Mesothelial cell of epicardium (in vitro differentiated cells): Measurements from ENCODE around the gene GRK2. TPM values are rescaled to one million over a fixed set of nuclear protein-coding genes. Genes with fewer than 3 reads are reported as not detected.

Experiments used
- DNase-seq, 2 experiments: peaks; one replicate each; pipeline ENCODE4 v3.0.0; 2021; ENCODE audit warnings: low spot score in 2 of 2; ENCODE audit not compliant: unreplicated experiment in 2 of 2
- H3K27ac Mint-ChIP-seq: 2 replicates; pipeline ENCODE4 v1.8.0; 2021; ENCODE audit warnings: mixed read lengths
- H3K27me3 Mint-ChIP-seq: 2 replicates; pipeline ENCODE4 v1.8.0; 2021; ENCODE audit warnings: low read depth, mixed read lengths
- H3K36me3 Mint-ChIP-seq: 2 replicates; pipeline ENCODE4 v1.8.0; 2021; ENCODE audit warnings: mixed read lengths
- H3K4me1 Mint-ChIP-seq: 2 replicates; pipeline ENCODE4 v1.8.0; 2021; ENCODE audit warnings: mixed read lengths
- H3K4me3 Mint-ChIP-seq: 2 replicates; pipeline ENCODE4 v1.8.0; 2021; ENCODE audit warnings: mild to moderate bottlenecking, moderate library complexity, mixed read lengths
- H3K9me3 Mint-ChIP-seq: 2 replicates; pipeline ENCODE4 v1.8.0; 2021; ENCODE audit warnings: mixed read lengths
- total RNA-seq: library from RNA; stranded (reverse); gene quantifications from 3 replicates; pipeline ENCODE4 v1.2.1, GENCODE V29; 2021
- TF ChIP-seq, protein P1 (sequence below): fragments of 200-600 bp; sonication (generic); IDR thresholded peaks from one replicate; pipeline ENCODE4 v1.5.0; 2021; ENCODE audit warnings: antibody characterized with exemption; ENCODE audit not compliant: unreplicated experiment

Gene GRK2
- total RNA-seq, 1 donor from 2014 or later: 46.4 TPM

DNA sequence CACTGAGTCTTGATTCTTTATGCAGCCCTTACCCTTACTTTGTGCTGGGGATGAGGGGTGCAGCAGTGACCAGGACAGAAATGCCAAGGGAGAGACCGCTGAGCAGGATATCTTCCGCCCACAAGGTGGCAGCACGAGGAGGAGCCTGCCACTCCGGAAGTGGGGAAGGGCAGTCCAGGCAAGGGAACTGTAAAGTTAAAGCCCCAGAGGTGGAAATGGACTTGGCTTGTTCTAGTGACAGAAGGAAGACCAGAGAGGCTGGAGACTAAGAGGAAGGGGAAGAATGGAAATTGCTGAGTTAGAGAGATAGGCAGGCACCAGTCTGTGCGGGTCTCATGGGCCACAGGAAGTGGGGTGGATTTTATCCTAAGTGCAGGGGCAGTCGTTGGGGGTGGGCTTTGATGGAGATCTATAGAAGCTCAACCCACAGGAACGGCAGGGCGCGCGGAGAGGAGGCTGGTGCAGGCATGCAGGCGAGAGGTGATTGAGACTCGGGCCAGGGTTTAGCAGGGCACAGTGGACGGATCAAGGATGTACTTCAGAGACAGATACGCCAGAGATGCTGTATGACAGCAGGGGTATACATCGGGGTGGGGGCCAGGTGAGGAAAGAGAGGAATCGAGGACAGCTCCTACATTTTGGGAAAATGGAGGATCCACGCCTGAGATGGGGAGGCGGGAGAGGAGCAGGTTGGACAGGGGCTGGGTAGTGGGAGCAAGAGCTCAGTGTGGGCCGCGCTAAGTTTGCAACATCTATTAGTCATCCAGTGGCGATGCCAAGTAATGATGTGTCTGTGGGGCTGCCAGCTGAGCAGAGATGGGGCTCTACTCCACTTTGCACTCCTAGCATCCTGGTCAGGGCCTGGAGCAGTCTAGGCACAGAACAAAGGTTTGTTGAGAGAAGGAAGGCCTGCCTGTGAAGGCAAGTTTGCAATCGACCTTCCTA lies 3.3 kb upstream of the GRK2 start:
- Mint-ChIP-seq H3K4me1 (peaks cover 30% of the 10 kb centered on the region), H3K27ac (peak overlapping the region; percentile 77), H3K9me3 (no peaks in the 10 kb centered on the region), H3K4me3 (peak overlapping the region; percentile 60), H3K27me3 (no peaks in the 10 kb centered on the region), H3K36me3 (no peaks in the 10 kb centered on the region)
- DNase-seq: peak in 1 of 2 experiments; percentile 82
- TF ChIP-seq, protein P1, sequence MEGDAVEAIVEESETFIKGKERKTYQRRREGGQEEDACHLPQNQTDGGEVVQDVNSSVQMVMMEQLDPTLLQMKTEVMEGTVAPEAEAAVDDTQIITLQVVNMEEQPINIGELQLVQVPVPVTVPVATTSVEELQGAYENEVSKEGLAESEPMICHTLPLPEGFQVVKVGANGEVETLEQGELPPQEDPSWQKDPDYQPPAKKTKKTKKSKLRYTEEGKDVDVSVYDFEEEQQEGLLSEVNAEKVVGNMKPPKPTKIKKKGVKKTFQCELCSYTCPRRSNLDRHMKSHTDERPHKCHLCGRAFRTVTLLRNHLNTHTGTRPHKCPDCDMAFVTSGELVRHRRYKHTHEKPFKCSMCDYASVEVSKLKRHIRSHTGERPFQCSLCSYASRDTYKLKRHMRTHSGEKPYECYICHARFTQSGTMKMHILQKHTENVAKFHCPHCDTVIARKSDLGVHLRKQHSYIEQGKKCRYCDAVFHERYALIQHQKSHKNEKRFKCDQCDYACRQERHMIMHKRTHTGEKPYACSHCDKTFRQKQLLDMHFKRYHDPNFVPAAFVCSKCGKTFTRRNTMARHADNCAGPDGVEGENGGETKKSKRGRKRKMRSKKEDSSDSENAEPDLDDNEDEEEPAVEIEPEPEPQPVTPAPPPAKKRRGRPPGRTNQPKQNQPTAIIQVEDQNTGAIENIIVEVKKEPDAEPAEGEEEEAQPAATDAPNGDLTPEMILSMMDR: peak; percentile 61

GRCh38 chr11:67264260-67264659 lies 2.0 kb upstream of the GRK2 start:
- TF ChIP-seq, protein P1: no peak
- peaks cover 33% of the 10 kb centered on the region for H3K4me1 Mint-ChIP-seq
- H3K4me3 Mint-ChIP-seq: peak overlapping the region; percentile 57
- no peaks in the 10 kb centered on the region for H3K27me3 Mint-ChIP-seq
- H3K27ac Mint-ChIP-seq: no peak overlapping the region
- H3K36me3 Mint-ChIP-seq: no peaks in the 10 kb centered on the region
- DNase-seq: no peak
- no peaks in the 10 kb centered on the region for H3K9me3 Mint-ChIP-seq

DNA sequence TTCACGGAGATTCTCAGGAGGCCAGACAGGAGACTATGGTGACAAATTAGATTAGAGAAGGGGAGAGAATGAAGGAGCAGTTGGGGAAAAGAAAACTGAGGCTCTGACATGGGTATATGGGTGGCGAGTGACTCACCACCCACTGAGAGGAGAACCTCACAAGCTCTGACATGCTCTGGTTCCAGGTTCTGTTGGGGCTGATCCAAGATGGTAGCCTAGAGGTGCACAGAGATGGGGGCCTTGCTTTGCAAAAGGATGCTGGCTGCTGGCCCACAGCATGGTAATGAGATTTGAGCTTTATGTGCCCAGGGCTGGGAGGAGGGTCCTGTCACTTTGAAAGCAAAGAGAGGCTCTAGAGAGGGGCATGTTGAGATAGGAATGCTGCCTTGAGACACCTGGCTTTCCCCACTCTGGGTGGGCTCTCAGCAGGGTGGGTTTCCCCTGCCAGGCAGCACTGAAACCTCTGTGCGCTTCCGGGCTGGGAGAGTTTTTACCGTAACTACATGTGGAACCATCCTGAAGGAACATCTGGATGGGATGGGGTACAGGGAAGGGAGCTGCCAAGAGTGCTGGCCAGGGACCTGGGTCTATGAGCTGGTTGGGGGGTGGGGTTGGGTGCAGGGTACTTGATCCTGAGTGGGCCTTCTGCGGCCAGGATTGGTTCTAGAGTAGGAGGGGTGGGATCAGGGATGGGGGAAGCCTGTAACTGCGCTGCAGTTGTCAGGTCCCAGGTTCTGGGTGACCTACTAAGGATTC lies 1.2 kb upstream of the GRK2 start:
- Mint-ChIP-seq H3K4me3 (peak overlapping the region; percentile 73), H3K36me3 (no peaks in the 10 kb centered on the region), H3K9me3 (no peaks in the 10 kb centered on the region), H3K27me3 (no peaks in the 10 kb centered on the region), H3K4me1 (peaks cover 41% of the 10 kb centered on the region), H3K27ac (peak overlapping the region; percentile 31)
- no peak for DNase-seq
- TF ChIP-seq, protein P1: no peak

DNA sequence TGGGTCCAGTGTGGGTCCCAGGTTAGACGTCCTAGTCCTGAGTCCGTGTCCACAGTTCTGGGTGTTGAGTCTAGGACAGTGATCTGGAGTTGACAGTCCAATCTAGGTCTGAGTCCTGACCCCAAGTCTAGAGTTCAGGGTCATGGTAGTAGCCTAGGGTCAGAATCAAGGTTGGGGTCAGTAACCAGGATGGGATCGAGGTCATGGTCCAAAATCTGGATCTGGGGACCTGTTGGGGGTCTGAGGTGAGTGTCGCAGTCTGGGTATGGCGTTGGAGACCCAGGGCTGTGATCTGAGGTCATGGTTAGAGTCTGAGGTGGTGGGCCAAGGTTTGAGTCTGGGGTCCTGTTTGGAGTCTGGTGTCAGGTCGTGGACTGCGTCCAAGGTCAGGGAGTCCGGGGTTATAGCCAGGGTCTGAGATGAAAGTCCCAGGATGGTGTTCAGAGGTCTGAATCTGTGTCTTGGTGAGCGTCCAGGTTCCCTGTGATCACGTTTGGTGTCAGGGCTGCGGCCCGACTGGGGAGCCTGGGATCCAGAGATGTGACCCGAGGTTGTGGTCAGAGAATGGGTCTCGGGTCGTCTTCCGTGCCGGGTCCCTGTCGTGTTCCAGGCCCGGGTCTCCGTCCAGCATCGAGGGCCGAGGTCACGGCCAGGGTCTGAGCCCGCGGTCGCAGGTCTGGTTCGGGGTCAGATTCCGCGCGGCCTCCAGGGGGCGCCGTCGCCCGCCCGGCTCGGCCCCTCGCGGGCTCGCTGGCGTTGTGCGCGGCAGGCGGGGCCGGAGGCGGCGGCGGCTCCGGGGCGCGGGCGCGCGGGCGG lies 432 bp upstream of the GRK2 start:
- peak overlapping the region; percentile 73 for H3K4me3 Mint-ChIP-seq
- TF ChIP-seq, protein P1: peak; percentile 85

More for the DNA sequence above, 432 bp upstream of the GRK2 start:
- H3K27ac Mint-ChIP-seq: peak overlapping the region; percentile 75
- peaks cover 49% of the 10 kb centered on the region for H3K4me1 Mint-ChIP-seq
- H3K27me3 Mint-ChIP-seq: no peaks in the 10 kb centered on the region
- DNase-seq: peak; percentile 65 to 84
- no peaks in the 10 kb centered on the region for H3K36me3 Mint-ChIP-seq
- H3K9me3 Mint-ChIP-seq: no peaks in the 10 kb centered on the region
